ENCODE results near the gene PTGR3. TPM values are rescaled to one million over a fixed set of nuclear protein-coding genes. Genes with fewer than 3 reads are reported as not detected.

The PTGR3 gene
- total RNA-seq, 1 experiment from 2014 or later = 31.7 TPM

DNA sequence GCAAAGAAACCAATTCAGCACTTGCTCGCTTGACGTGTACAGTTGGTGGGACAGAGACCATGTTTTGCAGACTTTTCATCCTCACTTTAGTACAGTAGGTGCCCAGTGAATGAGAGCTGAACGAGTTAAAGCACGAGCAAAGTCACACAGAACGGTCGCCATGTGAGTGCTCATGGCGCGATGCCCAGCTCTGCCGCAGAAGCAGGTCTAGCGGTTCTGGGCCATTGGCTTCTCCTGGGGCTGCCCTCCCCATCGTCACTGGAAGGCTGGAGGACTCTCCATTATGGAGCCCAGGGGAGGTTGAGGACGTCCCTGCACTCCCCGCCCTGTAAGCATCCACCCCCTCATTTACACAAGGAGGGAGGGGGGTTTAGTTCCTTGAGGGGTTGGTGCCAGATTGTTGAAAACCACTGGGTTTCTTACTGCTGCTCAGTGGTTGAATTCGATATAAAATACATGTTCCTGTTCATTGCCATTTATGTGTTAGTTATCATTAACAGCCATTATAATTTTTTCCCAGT lies 24.9 kb downstream of the PTGR3 start:
- CTCF ChIA-PET = interaction anchor here (0.6 kb wide), 1 partner anchor 12 kb away, joined by 4 read pairs; no protein-coding TSS in a partner anchor
- Mint-ChIP-seq H3K36me3 (ENCODE audit: insufficient read depth, unreplicated experiment) (peaks cover 6% of the 10 kb centered on the region), H3K27ac (ENCODE audit: unreplicated experiment) (no peak overlapping the region), H3K4me3 (ENCODE audit: low read depth, unreplicated experiment) (no peak overlapping the region), H3K9me3 (ENCODE audit: low read depth, unreplicated experiment) (peaks cover 4% of the 10 kb centered on the region), H3K27me3 (ENCODE audit: unreplicated experiment) (no peaks in the 10 kb centered on the region), H3K4me1 (ENCODE audit: low read depth, unreplicated experiment) (peaks cover 32% of the 10 kb centered on the region)
- intact Hi-C loops (cut with micrococcal nuclease; ENCODE audit: unreplicated experiment) = no loop called here
- no TSS peak for BruUV-seq (replicated peaks)
- DNase-seq = no peak
- TF ChIP-seq CTCF (IDR thresholded peaks at IDR 0.05; ENCODE audit: unreplicated experiment) = no peak

DNA sequence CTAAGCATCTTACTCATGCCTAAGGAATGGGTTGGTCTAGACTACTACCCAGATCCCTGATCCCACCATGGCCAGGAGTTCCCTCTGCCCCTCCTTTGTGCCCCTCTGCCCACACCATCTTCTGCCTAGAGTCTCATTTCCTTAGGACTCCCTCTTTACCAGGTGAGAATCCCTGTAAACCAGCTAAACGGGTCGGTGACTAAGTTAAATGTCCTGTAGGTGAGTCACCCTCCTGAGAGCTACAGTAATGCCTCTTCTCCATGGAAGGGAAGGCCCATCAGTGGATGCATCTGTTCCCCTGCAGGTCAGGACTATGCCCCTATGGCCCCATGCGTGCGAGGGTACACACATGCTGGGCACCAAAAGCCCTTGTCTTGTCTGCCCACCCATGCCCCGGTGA lies 25.4 kb downstream of the PTGR3 start:
- intact Hi-C loops (cut with micrococcal nuclease; ENCODE audit: unreplicated experiment) = no loop called here
- DNase-seq = peak; percentile 77

DNA sequence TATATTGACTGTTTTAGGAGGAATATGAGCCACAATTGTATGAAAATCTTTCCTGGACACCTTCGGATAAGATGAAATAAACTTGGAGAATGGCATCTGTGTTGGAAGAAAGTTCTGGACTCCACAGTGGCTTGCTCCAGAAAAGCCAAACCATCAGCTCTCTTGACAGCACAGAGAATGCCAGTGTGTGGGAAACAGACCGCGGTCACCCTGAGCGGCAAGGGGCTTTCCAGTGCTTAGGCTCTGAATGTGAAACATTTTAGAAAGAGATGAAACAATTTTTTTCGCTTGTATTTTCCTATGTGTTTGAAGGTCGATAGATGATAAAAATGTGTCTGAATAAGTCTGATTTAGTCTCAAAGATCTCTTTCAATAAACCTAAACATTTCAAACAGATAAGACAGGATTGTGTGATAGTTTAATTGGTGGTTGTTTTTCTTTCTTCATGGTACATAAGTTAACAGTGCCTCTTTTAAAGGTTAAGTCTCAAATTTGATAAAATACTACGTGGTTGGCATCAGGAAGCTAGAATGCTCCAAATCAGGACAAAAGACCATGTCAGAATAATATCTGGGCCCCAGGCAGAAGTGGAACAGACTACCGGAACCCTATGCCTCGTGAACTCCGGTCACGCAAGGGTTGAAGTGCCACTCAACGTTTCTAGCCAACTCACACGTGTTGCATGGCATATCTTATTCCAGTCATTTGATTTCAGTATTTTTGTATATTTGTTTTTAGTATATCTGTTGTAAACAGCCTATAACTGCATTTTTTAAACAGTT lies 28.9 kb downstream of the PTGR3 start:
- no peak overlapping the region for H3K4me3 Mint-ChIP-seq (ENCODE audit: low read depth, unreplicated experiment)
- no peak overlapping the region for H3K27ac Mint-ChIP-seq (ENCODE audit: unreplicated experiment)
- H3K27me3 Mint-ChIP-seq (ENCODE audit: unreplicated experiment) = no peaks in the 10 kb centered on the region
- BruUV-seq (replicated peaks) = no TSS peak
- intact Hi-C loops (cut with micrococcal nuclease; ENCODE audit: unreplicated experiment) = no loop called here
- H3K36me3 Mint-ChIP-seq (ENCODE audit: insufficient read depth, unreplicated experiment) = peaks cover 6% of the 10 kb centered on the region
- CTCF ChIA-PET = no interaction called here
- no peak for TF ChIP-seq CTCF (IDR thresholded peaks at IDR 0.05; ENCODE audit: unreplicated experiment)
- peaks cover 18% of the 10 kb centered on the region for H3K4me1 Mint-ChIP-seq (ENCODE audit: low read depth, unreplicated experiment)
- no peak for DNase-seq
- no peaks in the 10 kb centered on the region for H3K9me3 Mint-ChIP-seq (ENCODE audit: low read depth, unreplicated experiment)

More for the DNA sequence above, 25.4 kb downstream of the PTGR3 start:
- TF ChIP-seq CTCF (IDR thresholded peaks at IDR 0.05; ENCODE audit: unreplicated experiment) = no peak
- Mint-ChIP-seq H3K4me1 (ENCODE audit: low read depth, unreplicated experiment) (peaks cover 32% of the 10 kb centered on the region), H3K27me3 (ENCODE audit: unreplicated experiment) (no peaks in the 10 kb centered on the region), H3K4me3 (ENCODE audit: low read depth, unreplicated experiment) (no peak overlapping the region), H3K36me3 (ENCODE audit: insufficient read depth, unreplicated experiment) (peaks cover 6% of the 10 kb centered on the region), H3K27ac (ENCODE audit: unreplicated experiment) (peak overlapping the region; percentile 69), H3K9me3 (ENCODE audit: low read depth, unreplicated experiment) (peaks cover 4% of the 10 kb centered on the region)
- CTCF ChIA-PET = interaction anchor here (0.6 kb wide), 2 partner anchors 12 to 834 kb away, joined by 3 to 4 read pairs; no protein-coding TSS in a partner anchor
- no TSS peak for BruUV-seq (replicated peaks)

- peaks cover 2% of the 10 kb centered on the region for H3K36me3 Mint-ChIP-seq (ENCODE audit: insufficient read depth, unreplicated experiment)
- peaks cover 4% of the 10 kb centered on the region for H3K27me3 Mint-ChIP-seq (ENCODE audit: unreplicated experiment)
- intact Hi-C loops (cut with micrococcal nuclease; ENCODE audit: unreplicated experiment) = no loop called here
- CTCF ChIA-PET = no interaction called here
- BruUV-seq (replicated peaks) = no TSS peak
- no peak overlapping the region for H3K4me3 Mint-ChIP-seq (ENCODE audit: low read depth, unreplicated experiment)
- no peaks in the 10 kb centered on the region for H3K9me3 Mint-ChIP-seq (ENCODE audit: low read depth, unreplicated experiment)
- H3K4me1 Mint-ChIP-seq (ENCODE audit: low read depth, unreplicated experiment) = peaks cover 6% of the 10 kb centered on the region
- no peak overlapping the region for H3K27ac Mint-ChIP-seq (ENCODE audit: unreplicated experiment)
- no peak for DNase-seq
- no peak for TF ChIP-seq CTCF (IDR thresholded peaks at IDR 0.05; ENCODE audit: unreplicated experiment)
Observed at GRCh38 chr18:75178376-75178775, 30.6 kb downstream of the PTGR3 start.

All from Calu3 (cell line).